ENCODE data around the gene CALB2.

- TF ChIP-seq CTCF (IDR thresholded peaks at IDR 0.05 in 4 of 5, conservative IDR thresholded peaks at IDR 0.05 in 1 of 5): no peak
- TF ChIP-seq POLR2A (IDR thresholded peaks at IDR 0.05): no peak
These were observed 12.7 kb downstream of the CALB2 start for GRCh38 chr16:71371237-71371636.

All from gastrocnemius medialis (tissue), 4 donors.